ENCODE data around the gene MORC2. TPM values are rescaled to one million over a fixed set of nuclear protein-coding genes. Genes with fewer than 3 reads are reported as not detected.

MORC2 gene
- total and polyA plus RNA-seq, 4 donors = 4.2 to 12.0 (median 9.8) TPM

DNA sequence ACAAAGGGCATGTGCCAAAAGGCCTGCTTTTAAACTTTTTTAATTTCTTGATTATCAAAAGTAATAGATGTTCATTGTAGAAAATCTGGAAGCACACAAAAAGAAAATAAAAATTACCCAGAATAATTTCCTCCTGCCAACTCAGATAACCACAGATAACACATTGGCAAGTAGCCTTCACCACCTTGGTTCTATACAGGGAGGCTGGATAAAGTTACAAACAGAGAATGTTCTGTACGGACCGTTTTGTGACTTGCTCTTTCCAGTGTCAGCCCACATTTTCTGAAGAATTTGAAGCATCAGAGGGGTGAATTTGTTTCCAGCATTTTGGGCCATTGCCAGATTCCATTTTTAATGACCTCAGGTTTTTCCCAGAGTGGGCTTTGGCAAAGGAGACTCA, 24.0 kb upstream of the MORC2 start:
- Histone ChIP-seq H3K27me3 (ENCODE audit: control insufficient read depth in 4 of 4, insufficient read depth in 4 of 4, low read length in 3 of 4) (no peaks in the 10 kb centered on the region), H3K36me3 (ENCODE audit: control insufficient read depth in 4 of 4, insufficient read depth in 3 of 4, low read depth in 1 of 4, low read length in 3 of 4) (no peaks in the 10 kb centered on the region), H3K9ac (ENCODE audit: low read depth in 1 of 2, low read length in 2 of 2) (no peak overlapping the region), H3K4me1 (ENCODE audit: control insufficient read depth in 4 of 4, insufficient read depth in 4 of 4, low read length in 3 of 4) (no peaks in the 10 kb centered on the region), H3K27ac (ENCODE audit: low read depth in 1 of 2, low read length in 2 of 2) (no peak overlapping the region), H3K9me3 (ENCODE audit: control insufficient read depth in 4 of 4, low read length in 3 of 4) (no peaks in the 10 kb centered on the region), H3K4me3 (ENCODE audit: low read depth in 1 of 3, low read length in 3 of 3) (no peak overlapping the region)
- DNase-seq (ENCODE audit: low spot score) = no peak
- TF ChIP-seq EGR1 (IDR thresholded peaks at IDR 0.05; ENCODE audit: low read depth in 2 of 2) (no peak), HNF4A (conservative IDR thresholded peaks at IDR 0.05) (no peak), GABPA (IDR thresholded peaks at IDR 0.05 in 1 of 2, conservative IDR thresholded peaks at IDR 0.05 in 1 of 2) (no peak), HNF4G (IDR thresholded peaks at IDR 0.05) (no peak), RAD21 (IDR thresholded peaks at IDR 0.05) (no peak), YY1 (IDR thresholded peaks at IDR 0.05) (no peak), NR2F2 (IDR thresholded peaks at IDR 0.05) (no peak)
- TF ChIP-seq, protein P1, sequence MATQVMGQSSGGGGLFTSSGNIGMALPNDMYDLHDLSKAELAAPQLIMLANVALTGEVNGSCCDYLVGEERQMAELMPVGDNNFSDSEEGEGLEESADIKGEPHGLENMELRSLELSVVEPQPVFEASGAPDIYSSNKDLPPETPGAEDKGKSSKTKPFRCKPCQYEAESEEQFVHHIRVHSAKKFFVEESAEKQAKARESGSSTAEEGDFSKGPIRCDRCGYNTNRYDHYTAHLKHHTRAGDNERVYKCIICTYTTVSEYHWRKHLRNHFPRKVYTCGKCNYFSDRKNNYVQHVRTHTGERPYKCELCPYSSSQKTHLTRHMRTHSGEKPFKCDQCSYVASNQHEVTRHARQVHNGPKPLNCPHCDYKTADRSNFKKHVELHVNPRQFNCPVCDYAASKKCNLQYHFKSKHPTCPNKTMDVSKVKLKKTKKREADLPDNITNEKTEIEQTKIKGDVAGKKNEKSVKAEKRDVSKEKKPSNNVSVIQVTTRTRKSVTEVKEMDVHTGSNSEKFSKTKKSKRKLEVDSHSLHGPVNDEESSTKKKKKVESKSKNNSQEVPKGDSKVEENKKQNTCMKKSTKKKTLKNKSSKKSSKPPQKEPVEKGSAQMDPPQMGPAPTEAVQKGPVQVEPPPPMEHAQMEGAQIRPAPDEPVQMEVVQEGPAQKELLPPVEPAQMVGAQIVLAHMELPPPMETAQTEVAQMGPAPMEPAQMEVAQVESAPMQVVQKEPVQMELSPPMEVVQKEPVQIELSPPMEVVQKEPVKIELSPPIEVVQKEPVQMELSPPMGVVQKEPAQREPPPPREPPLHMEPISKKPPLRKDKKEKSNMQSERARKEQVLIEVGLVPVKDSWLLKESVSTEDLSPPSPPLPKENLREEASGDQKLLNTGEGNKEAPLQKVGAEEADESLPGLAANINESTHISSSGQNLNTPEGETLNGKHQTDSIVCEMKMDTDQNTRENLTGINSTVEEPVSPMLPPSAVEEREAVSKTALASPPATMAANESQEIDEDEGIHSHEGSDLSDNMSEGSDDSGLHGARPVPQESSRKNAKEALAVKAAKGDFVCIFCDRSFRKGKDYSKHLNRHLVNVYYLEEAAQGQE (IDR thresholded peaks at IDR 0.05) = no peak
- TF ChIP-seq, protein P2, sequence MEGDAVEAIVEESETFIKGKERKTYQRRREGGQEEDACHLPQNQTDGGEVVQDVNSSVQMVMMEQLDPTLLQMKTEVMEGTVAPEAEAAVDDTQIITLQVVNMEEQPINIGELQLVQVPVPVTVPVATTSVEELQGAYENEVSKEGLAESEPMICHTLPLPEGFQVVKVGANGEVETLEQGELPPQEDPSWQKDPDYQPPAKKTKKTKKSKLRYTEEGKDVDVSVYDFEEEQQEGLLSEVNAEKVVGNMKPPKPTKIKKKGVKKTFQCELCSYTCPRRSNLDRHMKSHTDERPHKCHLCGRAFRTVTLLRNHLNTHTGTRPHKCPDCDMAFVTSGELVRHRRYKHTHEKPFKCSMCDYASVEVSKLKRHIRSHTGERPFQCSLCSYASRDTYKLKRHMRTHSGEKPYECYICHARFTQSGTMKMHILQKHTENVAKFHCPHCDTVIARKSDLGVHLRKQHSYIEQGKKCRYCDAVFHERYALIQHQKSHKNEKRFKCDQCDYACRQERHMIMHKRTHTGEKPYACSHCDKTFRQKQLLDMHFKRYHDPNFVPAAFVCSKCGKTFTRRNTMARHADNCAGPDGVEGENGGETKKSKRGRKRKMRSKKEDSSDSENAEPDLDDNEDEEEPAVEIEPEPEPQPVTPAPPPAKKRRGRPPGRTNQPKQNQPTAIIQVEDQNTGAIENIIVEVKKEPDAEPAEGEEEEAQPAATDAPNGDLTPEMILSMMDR (IDR thresholded peaks at IDR 0.05; ENCODE audit: low read depth, low read length, missing input control) = no peak
- TF ChIP-seq, protein P3, sequence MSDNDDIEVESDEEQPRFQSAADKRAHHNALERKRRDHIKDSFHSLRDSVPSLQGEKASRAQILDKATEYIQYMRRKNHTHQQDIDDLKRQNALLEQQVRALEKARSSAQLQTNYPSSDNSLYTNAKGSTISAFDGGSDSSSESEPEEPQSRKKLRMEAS (IDR thresholded peaks at IDR 0.05) = no peak
- WGBS = 62% methylated on average over 2 of the region's 2 CpGs

DNA sequence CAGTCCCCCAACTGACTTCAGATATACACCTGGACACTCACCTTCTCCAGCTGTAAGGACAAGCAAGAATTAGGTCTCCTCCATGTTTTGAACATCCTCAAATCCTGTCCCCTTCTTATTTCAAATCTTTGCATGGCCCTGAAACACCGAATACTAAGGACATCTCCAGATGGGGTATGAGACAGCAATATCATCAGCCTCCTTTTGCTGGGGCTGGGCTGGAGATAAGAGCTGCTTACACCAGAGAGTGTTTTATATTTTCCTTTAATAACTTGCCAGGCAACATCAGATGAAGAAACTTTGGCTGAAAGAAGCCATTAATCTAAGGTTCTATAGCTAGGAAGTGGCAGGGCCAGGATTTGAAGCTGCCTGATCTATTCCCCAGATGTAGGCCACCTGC, 22.1 kb upstream of the MORC2 start:
- WGBS = 93% methylated on average over 1 of the region's 1 CpG

More for the DNA sequence above, 22.1 kb upstream of the MORC2 start:
- no peak overlapping the region for H3K4me3 ChIP-seq (ENCODE audit: low read depth in 1 of 3, low read length in 3 of 3)
- no peaks in the 10 kb centered on the region for H3K36me3 ChIP-seq (ENCODE audit: control insufficient read depth in 4 of 4, insufficient read depth in 3 of 4, low read depth in 1 of 4, low read length in 3 of 4)
- no peak overlapping the region for H3K9ac ChIP-seq (ENCODE audit: low read depth in 1 of 2, low read length in 2 of 2)
- TF ChIP-seq JUND (IDR thresholded peaks at IDR 0.05) (no peak), RAD21 (IDR thresholded peaks at IDR 0.05) (no peak), FOXA2 (IDR thresholded peaks at IDR 0.05) (no peak), TAF1 (conservative IDR thresholded peaks at IDR 0.05) (no peak), GABPA (IDR thresholded peaks at IDR 0.05 in 1 of 2, conservative IDR thresholded peaks at IDR 0.05 in 1 of 2) (no peak), RXRA (IDR thresholded peaks at IDR 0.05) (no peak), HNF4A (conservative IDR thresholded peaks at IDR 0.05) (no peak), YY1 (IDR thresholded peaks at IDR 0.05) (no peak), NR2F2 (IDR thresholded peaks at IDR 0.05) (no peak), HNF4G (IDR thresholded peaks at IDR 0.05) (no peak), EGR1 (IDR thresholded peaks at IDR 0.05; ENCODE audit: low read depth in 2 of 2) (no peak), SP1 (IDR thresholded peaks at IDR 0.05) (no peak), FOXA1 (IDR thresholded peaks at IDR 0.05) (no peak)
- TF ChIP-seq, protein P1 (IDR thresholded peaks at IDR 0.05) = no peak
- TF ChIP-seq, protein P4, sequence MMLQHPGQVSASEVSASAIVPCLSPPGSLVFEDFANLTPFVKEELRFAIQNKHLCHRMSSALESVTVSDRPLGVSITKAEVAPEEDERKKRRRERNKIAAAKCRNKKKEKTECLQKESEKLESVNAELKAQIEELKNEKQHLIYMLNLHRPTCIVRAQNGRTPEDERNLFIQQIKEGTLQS (IDR thresholded peaks at IDR 0.05) = no peak
- TF ChIP-seq, protein P5, sequence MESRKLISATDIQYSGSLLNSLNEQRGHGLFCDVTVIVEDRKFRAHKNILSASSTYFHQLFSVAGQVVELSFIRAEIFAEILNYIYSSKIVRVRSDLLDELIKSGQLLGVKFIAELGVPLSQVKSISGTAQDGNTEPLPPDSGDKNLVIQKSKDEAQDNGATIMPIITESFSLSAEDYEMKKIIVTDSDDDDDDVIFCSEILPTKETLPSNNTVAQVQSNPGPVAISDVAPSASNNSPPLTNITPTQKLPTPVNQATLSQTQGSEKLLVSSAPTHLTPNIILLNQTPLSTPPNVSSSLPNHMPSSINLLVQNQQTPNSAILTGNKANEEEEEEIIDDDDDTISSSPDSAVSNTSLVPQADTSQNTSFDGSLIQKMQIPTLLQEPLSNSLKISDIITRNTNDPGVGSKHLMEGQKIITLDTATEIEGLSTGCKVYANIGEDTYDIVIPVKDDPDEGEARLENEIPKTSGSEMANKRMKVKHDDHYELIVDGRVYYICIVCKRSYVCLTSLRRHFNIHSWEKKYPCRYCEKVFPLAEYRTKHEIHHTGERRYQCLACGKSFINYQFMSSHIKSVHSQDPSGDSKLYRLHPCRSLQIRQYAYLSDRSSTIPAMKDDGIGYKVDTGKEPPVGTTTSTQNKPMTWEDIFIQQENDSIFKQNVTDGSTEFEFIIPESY (IDR thresholded peaks at IDR 0.05) = no peak
- no peak for DNase-seq (ENCODE audit: low spot score)
- no peaks in the 10 kb centered on the region for H3K27me3 ChIP-seq (ENCODE audit: control insufficient read depth in 4 of 4, insufficient read depth in 4 of 4, low read length in 3 of 4)
- no peaks in the 10 kb centered on the region for H3K4me1 ChIP-seq (ENCODE audit: control insufficient read depth in 4 of 4, insufficient read depth in 4 of 4, low read length in 3 of 4)
- H3K9me3 ChIP-seq (ENCODE audit: control insufficient read depth in 4 of 4, low read length in 3 of 4) = no peaks in the 10 kb centered on the region
- no peak overlapping the region for H3K27ac ChIP-seq (ENCODE audit: low read depth in 1 of 2, low read length in 2 of 2)
